MV-4-11 (cell line): ENCODE results near the gene CDHR2.
A peak's percentile ranks its signal among the peaks of the same experiment; 100 is the strongest.

Source experiments
- DNase-seq: peaks from one replicate; lab custom pipeline; 2025; lab: John Stamatoyannopoulos, UW

Gene CDHR2

DNA sequence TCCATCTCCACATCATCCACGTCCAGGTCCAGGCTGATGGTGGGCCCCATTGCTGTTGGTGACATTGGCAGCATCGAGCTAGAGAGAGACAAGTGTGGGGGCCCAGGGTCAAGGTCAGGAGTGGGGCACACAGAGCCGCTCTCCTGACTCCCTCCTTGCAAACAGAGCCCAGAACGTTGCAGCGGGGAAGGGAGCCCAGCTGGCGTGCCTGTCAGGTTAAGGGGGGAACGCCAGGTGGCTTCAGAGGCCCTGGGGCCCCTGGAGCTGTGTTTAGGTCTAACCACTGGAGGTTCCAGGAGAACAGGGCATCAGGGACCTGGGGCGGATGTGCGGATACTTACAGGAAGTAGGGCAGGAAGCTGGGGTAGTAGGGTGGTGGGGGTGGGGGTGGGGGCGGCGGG is 19.4 kb upstream of the CDHR2 start:
- no peak for DNase-seq

- DNase-seq: no peak
Observed at GRCh38 chr5:176530393-176530982, 18.7 kb upstream of the CDHR2 start.

- DNase-seq: peak; percentile 7
Observed at GRCh38 chr5:176530983-176531901, 17.9 kb upstream of the CDHR2 start.

DNA sequence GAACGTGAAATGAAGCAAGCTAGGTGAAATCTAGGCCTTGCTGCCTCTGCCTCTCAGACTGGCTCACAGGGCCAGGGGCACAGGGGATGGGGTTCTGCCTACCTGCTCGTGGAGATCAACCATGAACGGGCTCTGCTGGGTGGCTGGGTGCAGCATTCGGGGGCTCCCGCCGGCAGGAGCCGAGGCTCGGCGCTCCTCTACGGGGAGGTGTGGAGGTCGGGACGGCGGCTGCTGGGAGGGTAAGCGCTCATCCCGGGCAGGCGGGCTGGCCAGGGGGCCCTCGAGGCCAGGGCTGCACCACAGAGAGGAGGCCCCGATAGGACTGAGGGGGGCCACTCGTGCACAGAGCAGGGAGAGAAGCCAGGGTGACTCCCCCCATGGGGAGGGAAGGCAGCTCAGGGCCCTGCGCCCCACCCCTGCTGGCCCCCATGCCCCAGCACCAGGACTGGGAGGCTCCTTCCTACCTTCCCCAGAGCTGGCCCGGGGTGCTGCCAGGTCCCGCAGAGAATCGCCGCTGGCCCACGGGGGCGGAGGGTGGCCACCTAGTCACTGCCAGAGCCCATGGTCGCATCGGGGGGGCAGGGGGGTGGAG is 17.1 kb upstream of the CDHR2 start:
- DNase-seq: no peak

- no peak for DNase-seq
Observed at GRCh38 chr5:176532795-176533194, 16.3 kb upstream of the CDHR2 start.

GRCh38 chr5:176533390-176533789 is 15.8 kb upstream of the CDHR2 start:
- peak; percentile 70 for DNase-seq

DNA sequence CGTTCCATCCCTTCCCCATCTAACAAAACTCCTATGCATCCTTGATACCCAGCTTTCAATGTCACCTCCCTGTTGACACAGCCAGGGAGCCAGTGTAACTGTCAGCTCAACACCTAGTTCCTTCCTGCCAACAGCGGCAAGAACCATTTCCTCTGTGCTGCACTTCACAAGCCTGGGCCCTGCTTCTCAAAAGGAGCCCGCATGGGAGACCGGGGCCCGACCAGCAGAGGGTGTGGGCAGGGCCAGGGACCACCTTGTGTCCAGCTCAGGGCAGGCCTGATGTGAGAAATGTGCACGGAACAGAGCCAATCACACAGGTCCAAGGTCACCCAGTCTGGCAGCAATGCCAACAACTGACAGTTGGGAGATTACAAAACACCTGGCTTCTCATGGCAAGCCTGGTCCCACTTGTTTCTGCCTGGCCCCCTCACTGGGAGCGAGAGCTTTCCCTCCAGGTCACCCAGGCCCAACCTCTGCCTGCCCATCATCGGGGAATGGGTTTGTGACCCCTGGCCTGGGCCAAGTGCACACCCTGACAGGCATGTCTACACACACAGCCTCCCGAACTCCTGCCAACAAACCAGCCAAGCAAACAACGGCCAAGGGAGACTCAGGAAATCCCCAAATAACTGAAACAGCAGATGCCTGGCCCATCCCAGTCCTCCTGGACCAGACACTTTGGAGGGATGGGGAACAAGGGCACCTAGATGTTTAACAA is 15.1 kb upstream of the CDHR2 start:
- peak; percentile 52 for DNase-seq

- no peak for DNase-seq
Observed at GRCh38 chr5:176534640-176535039, 14.5 kb upstream of the CDHR2 start.

- DNase-seq: peak; percentile 81
Observed at GRCh38 chr5:176535101-176535663, 14.0 kb upstream of the CDHR2 start.

- DNase-seq: no peak
Observed at GRCh38 chr5:176535664-176536131, 13.4 kb upstream of the CDHR2 start.

DNA sequence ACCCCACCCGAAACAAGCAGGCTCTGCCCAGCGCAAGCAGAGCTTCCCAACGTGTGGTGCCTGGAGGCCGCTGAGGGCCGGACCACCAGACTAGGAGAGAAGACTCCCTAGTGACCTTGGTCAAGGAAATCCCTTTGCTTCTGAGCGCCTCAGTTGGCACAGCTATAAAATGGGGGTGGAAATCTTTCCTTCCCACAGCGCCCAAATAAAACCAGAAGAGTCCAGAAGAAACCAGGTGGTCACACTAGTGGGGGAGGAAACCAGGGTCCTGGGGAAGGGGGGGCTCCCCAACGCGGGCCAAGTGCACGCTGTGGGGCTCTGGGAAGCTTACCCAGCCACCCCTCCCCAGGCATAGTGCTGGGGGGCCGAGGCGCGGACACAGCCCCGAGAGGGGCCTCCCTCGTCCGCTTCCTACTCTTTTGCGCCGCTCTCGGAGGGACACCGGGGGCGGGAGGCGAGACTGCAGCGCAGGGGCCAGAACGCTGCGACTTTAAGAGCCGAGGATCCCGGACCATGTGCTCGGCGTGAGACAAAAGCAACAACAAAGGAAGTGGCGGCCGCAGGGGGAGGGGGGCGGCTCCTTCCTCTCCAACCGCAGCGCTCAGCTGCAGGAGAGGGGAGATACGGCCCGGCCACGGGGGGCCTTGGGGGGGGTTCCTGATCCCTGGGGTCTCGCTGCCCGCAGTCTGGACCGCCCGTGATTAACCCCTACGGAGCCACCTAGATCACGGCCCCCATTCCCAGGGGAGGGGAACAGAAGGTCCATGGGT is 12.8 kb upstream of the CDHR2 start:
- peak; percentile 73 for DNase-seq

DNA sequence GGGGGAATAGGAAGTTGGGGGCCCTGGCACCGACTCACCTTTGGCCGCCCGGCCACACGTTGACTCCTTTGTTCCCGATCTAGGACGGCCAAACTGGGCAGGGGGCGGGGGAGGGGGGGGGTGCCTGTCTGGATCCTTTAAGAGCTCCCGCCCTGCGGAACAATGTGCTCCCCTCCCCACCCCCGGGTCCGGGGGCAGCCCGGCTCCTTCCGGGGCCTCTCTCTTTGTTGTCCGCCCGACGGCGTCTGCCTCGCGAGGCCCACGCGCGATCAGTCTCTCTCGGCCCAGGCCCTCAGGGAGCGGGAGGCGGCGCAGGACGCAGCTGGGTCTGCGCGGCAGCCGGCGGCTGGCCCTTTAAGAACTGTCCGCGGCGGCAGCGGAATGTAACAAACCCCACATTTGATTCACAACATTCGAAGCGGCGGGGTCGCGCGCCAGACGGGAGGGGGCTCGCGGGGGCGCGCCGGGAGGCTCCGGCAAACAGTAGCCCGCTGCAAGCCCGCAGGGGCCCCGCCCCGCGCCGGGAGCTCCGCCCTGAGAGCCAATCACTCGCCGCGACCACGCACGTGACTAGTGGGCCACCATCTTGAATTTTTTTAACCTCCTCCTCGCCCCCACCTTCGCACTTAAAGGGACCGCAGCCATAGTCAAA is 12.1 kb upstream of the CDHR2 start, which contains the start of gene RNF44:
Gene RNF44 (minus strand): TSS at position 501 of the 652 bp plus-strand sequence. CDS start 4,930 bp downstream, outside the sequence.
- peak; percentile 95 for DNase-seq

- DNase-seq: peak; percentile 99
Observed at GRCh38 chr5:176537554-176538229, 11.4 kb upstream of the CDHR2 start.

GRCh38 chr5:176538230-176538988 is 10.7 kb upstream of the CDHR2 start:
- DNase-seq: no peak

DNA sequence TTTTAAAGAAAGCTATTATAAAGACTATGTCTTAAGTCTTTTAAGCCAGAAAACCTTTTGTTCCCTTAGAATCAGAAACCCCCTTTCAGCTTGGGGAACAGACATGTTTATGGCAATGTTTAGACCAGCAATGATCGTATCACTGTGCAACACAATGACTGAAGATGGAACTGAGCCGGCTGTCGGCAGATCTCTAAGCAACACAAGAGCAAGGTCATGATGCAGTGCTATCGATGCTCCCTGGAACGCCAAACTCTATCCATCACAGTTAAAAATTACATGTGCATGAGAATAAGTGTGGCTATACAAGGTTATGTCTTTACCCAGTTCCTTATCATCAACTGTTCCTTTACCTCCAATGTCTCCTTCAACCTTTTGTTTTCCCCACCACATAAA is 10.2 kb upstream of the CDHR2 start:
- no peak for DNase-seq

- no peak for DNase-seq
Observed at GRCh38 chr5:176540476-176540899, 8.7 kb upstream of the CDHR2 start.

DNA sequence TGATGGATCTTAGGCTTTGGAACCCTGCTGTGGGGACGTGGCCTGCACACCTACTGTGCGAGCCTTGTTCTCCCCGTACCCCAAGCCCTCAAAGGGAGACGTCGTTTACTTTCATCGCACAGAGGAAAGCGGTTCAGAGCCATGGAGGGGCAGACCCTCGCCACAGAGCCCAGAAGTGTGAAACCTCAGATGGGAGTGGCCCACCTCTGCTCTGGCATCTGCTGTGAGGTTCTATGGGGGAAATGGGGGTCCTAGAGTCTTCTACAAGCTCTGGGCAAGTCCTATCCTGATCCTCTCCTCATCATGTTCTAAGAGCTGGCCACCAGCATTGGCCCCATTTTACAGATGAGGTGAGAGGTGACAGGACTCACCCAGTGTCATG is 8.2 kb upstream of the CDHR2 start:
- DNase-seq: no peak

GRCh38 chr5:176541338-176542134 is 7.6 kb upstream of the CDHR2 start:
- DNase-seq: peak; percentile 46
